ENCODE results near the gene THAP5. TPM values are rescaled to one million over a fixed set of nuclear protein-coding genes. Genes with fewer than 3 reads are reported as not detected.

Gene THAP5
- total RNA-seq, 1 donor from 2014 or later: 35.4 TPM

DNA sequence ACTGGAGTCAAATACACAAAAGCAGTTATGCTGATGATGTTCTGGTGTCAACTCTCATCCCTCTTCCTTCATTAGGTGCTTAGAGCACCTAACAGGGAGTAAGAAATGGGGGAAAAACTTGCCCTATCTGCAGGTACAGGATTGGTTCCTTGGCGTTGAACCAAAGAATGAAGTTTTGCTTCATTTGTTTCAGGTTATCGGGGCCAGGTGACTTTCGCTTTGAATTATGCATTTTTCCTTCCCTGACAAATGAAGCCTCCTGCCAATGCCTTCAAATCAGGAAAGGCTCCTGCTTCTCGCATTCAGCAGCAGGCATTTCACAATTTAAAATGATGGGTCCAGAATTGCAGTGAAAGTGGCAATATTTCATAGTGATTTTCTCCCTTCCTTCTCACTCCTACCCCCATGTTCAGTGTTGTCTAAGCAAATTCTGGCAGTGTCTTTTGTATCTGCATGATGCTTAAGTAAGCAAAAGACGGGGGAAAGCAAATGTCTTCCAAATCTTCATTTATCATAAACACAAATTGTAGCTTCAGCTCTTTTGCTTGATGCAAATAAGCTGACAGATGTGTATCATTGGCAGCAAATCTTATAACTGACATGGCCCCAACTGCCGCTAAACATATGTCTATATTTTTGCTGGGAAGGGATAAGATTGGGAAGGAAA, 29.5 kb upstream of the THAP5 start:
- intact Hi-C loops (cut with micrococcal nuclease): no loop called here
- no peaks in the 10 kb centered on the region for H3K9me3 Mint-ChIP-seq

DNA sequence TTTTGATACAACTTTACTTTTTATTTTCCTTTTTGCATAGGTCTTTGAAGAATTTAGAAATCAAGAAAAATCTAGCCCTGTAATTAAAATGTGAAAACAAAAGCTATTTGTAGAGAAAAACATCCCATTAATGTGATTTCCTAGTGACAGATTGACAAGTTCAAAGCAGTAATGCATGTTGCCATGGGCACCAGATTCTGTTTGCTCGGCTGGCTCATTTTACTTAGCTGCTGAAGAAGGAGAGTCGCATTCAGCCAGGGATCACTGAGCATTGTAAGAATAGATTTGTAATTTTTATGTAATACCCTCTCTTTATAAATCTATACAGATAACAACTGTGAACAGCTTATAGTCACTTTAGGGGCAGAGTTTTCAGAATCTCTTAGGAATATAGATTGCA, 28.6 kb upstream of the THAP5 start:
- intact Hi-C loops (cut with micrococcal nuclease): no loop called here
- no peaks in the 10 kb centered on the region for H3K4me1 Mint-ChIP-seq (ENCODE audit: low read depth)
- H3K27ac Mint-ChIP-seq: no peak overlapping the region
- no peak for DNase-seq (ENCODE audit: low spot score)
- H3K36me3 Mint-ChIP-seq (ENCODE audit: low read depth): no peaks in the 10 kb centered on the region
- H3K9me3 Mint-ChIP-seq: no peaks in the 10 kb centered on the region
- H3K4me3 Mint-ChIP-seq (ENCODE audit: low read depth): no peak overlapping the region
- peaks cover 29% of the 10 kb centered on the region for H3K27me3 Mint-ChIP-seq (ENCODE audit: low read depth)

More for the DNA sequence above, 29.5 kb upstream of the THAP5 start:
- peaks cover 27% of the 10 kb centered on the region for H3K27me3 Mint-ChIP-seq (ENCODE audit: low read depth)
- H3K4me3 Mint-ChIP-seq (ENCODE audit: low read depth): no peak overlapping the region
- H3K36me3 Mint-ChIP-seq (ENCODE audit: low read depth): no peaks in the 10 kb centered on the region
- H3K4me1 Mint-ChIP-seq (ENCODE audit: low read depth): no peaks in the 10 kb centered on the region
- DNase-seq (ENCODE audit: low spot score): no peak
- no peak overlapping the region for H3K27ac Mint-ChIP-seq

DNA sequence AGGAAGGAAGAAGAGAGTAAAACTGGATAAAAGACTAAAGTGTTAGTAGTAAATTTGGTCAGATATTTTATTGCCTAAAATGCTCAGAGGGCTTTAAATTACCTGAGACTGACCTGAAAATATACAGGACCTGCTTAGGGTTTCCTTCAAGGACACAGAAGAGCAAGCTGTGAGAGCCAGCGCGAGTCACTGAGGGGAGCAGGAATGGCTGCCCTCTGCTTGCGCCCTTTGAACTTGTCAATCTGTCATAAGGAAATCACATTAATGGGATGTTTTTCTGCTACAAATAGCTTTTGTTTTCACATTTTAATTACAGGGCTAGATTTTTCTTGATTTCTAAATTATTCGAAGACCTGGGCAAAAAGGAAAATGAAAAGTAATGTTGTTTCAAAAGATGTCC, 27.1 kb upstream of the THAP5 start:
- intact Hi-C loops (cut with micrococcal nuclease): no loop called here
- Mint-ChIP-seq H3K4me1 (ENCODE audit: low read depth) (no peaks in the 10 kb centered on the region), H3K27ac (no peak overlapping the region), H3K9me3 (no peaks in the 10 kb centered on the region), H3K4me3 (ENCODE audit: low read depth) (no peak overlapping the region), H3K27me3 (ENCODE audit: low read depth) (peaks cover 29% of the 10 kb centered on the region), H3K36me3 (ENCODE audit: low read depth) (no peaks in the 10 kb centered on the region)
- DNase-seq (ENCODE audit: low spot score): no peak

- DNase-seq (ENCODE audit: low spot score): no peak
- Mint-ChIP-seq H3K27ac (no peak overlapping the region), H3K36me3 (ENCODE audit: low read depth) (no peaks in the 10 kb centered on the region), H3K9me3 (no peaks in the 10 kb centered on the region), H3K27me3 (ENCODE audit: low read depth) (peaks cover 9% of the 10 kb centered on the region), H3K4me1 (ENCODE audit: low read depth) (no peaks in the 10 kb centered on the region), H3K4me3 (ENCODE audit: low read depth) (no peak overlapping the region)
- intact Hi-C loops (cut with micrococcal nuclease): no loop called here
Observed at GRCh38 chr7:108592646-108593201, 23.2 kb upstream of the THAP5 start.

DNA sequence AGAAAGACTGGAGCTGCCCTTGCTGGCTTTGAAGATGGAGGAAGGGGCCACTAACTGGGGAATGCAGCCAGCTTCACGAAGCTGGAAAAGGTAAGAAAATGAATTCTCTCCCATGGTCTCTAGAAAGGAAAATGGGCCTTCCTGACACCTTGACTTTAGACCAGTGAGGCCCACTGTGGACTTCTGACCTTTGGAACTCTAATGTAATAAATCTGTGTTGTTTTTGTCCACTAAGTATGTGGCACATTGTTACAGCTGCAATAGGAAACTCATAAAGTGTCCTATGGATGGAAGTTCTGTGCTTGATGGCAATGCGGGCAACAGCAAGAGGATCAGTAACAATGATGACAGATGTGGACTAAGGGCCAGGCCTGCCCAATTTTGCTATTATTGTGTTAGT, 21.1 kb upstream of the THAP5 start:
- H3K27me3 Mint-ChIP-seq (ENCODE audit: low read depth): peaks cover 25% of the 10 kb centered on the region
- no peak overlapping the region for H3K4me3 Mint-ChIP-seq (ENCODE audit: low read depth)
- H3K27ac Mint-ChIP-seq: no peak overlapping the region
- no peak for DNase-seq (ENCODE audit: low spot score)
- H3K9me3 Mint-ChIP-seq: no peaks in the 10 kb centered on the region
- intact Hi-C loops (cut with micrococcal nuclease): no loop called here
- H3K36me3 Mint-ChIP-seq (ENCODE audit: low read depth): no peaks in the 10 kb centered on the region
- no peaks in the 10 kb centered on the region for H3K4me1 Mint-ChIP-seq (ENCODE audit: low read depth)

- H3K36me3 Mint-ChIP-seq (ENCODE audit: low read depth): no peaks in the 10 kb centered on the region
- intact Hi-C loops (cut with micrococcal nuclease): no loop called here
- H3K9me3 Mint-ChIP-seq: no peaks in the 10 kb centered on the region
- DNase-seq (ENCODE audit: low spot score): no peak
- H3K27ac Mint-ChIP-seq: no peak overlapping the region
- H3K27me3 Mint-ChIP-seq (ENCODE audit: low read depth): peaks cover 25% of the 10 kb centered on the region
- H3K4me1 Mint-ChIP-seq (ENCODE audit: low read depth): no peaks in the 10 kb centered on the region
- no peak overlapping the region for H3K4me3 Mint-ChIP-seq (ENCODE audit: low read depth)
Observed at GRCh38 chr7:108589874-108590273, 20.4 kb upstream of the THAP5 start.

GRCh38 chr7:108589199-108589598, 19.7 kb upstream of the THAP5 start:
- H3K4me3 Mint-ChIP-seq (ENCODE audit: low read depth): no peak overlapping the region
- peaks cover 25% of the 10 kb centered on the region for H3K27me3 Mint-ChIP-seq (ENCODE audit: low read depth)
- intact Hi-C loops (cut with micrococcal nuclease): no loop called here

GRCh38 chr7:108586274-108586710, 16.8 kb upstream of the THAP5 start:
- Mint-ChIP-seq H3K4me3 (ENCODE audit: low read depth) (no peak overlapping the region), H3K27ac (no peak overlapping the region), H3K4me1 (ENCODE audit: low read depth) (no peaks in the 10 kb centered on the region), H3K27me3 (ENCODE audit: low read depth) (peaks cover 23% of the 10 kb centered on the region), H3K9me3 (no peaks in the 10 kb centered on the region), H3K36me3 (ENCODE audit: low read depth) (no peaks in the 10 kb centered on the region)
- no peak for DNase-seq (ENCODE audit: low spot score)
- intact Hi-C loops (cut with micrococcal nuclease): no loop called here

More at GRCh38 chr7:108589199-108589598, 19.7 kb upstream of the THAP5 start:
- H3K9me3 Mint-ChIP-seq: no peaks in the 10 kb centered on the region
- no peak overlapping the region for H3K27ac Mint-ChIP-seq
- DNase-seq (ENCODE audit: low spot score): no peak
- no peaks in the 10 kb centered on the region for H3K36me3 Mint-ChIP-seq (ENCODE audit: low read depth)
- no peaks in the 10 kb centered on the region for H3K4me1 Mint-ChIP-seq (ENCODE audit: low read depth)

DNA sequence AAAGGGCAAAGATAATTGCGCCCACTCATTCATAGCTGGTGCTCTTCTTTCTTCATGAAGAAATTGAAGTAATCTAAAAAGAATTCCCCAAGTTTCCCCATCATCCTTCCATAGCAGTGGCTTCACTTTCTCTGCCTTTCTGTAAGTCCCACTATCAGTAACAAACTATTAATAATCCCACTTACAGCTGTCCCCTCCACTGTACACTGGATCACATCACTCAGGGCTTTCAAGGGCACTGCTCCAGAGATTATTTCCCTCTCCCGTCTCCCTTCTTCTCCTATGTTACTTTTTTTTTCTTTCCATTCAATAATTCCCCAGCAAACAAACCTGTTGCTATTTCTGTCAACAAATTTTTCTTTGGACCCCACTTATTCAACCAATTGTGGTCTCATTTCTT, 16.3 kb upstream of the THAP5 start:
- DNase-seq (ENCODE audit: low spot score): no peak
- H3K9me3 Mint-ChIP-seq: no peaks in the 10 kb centered on the region
- intact Hi-C loops (cut with micrococcal nuclease): no loop called here
- peaks cover 2% of the 10 kb centered on the region for H3K36me3 Mint-ChIP-seq (ENCODE audit: low read depth)
- H3K27me3 Mint-ChIP-seq (ENCODE audit: low read depth): peaks cover 23% of the 10 kb centered on the region
- H3K27ac Mint-ChIP-seq: no peak overlapping the region
- no peak overlapping the region for H3K4me3 Mint-ChIP-seq (ENCODE audit: low read depth)
- no peaks in the 10 kb centered on the region for H3K4me1 Mint-ChIP-seq (ENCODE audit: low read depth)

GRCh38 chr7:108584211-108584610, 14.7 kb upstream of the THAP5 start:
- Mint-ChIP-seq H3K9me3 (peaks cover 6% of the 10 kb centered on the region), H3K27ac (no peak overlapping the region), H3K4me3 (ENCODE audit: low read depth) (no peak overlapping the region), H3K4me1 (ENCODE audit: low read depth) (no peaks in the 10 kb centered on the region), H3K27me3 (ENCODE audit: low read depth) (peaks cover 20% of the 10 kb centered on the region), H3K36me3 (ENCODE audit: low read depth) (peaks cover 15% of the 10 kb centered on the region)
- intact Hi-C loops (cut with micrococcal nuclease): no loop called here
- DNase-seq (ENCODE audit: low spot score): no peak

DNA sequence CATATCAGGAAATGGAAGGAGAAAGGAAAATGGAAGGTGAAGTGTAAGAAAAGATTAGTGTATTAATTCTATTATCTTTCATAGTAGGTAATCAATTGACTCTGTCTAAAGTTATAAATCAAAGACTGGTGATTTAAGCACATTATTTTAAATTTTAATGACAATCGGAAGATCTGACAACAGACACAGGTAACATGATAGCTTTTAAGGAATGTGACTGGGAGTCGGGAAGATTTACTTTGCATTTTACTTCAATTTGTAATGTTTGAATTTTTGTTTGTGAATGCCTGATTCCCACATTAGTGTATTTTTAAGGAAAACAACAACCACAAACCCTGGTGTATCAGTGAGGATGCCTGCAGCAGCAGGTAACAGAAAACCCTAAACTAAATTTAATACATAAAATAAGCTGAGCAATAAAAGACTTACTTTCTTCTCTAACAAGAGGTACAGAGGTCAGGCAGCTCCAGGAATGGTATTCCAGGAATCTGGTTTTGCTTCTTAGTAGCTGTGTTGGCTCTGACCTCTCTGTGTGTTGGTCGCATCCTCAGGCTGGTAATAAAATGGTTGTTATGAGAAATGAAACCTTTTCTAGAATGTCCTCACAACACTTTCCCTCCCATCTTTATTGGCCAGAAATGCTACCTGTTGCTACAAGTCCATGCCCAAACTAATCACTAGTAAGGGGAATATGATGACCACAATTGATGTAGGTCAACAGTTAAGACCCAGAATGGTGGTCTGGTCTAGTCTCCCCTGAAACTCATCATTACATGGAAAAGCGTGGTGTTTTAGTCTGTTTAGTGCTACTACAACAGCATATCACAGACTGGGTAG, 12.4 kb upstream of the THAP5 start:
- Mint-ChIP-seq H3K4me1 (ENCODE audit: low read depth) (peaks cover under 1% of the 10 kb centered on the region), H3K27ac (no peak overlapping the region), H3K36me3 (ENCODE audit: low read depth) (peaks cover 35% of the 10 kb centered on the region), H3K27me3 (ENCODE audit: low read depth) (peaks cover 12% of the 10 kb centered on the region), H3K4me3 (ENCODE audit: low read depth) (no peak overlapping the region), H3K9me3 (peaks cover 10% of the 10 kb centered on the region)
- no peak for DNase-seq (ENCODE audit: low spot score)
- intact Hi-C loops (cut with micrococcal nuclease): no loop called here

DNA sequence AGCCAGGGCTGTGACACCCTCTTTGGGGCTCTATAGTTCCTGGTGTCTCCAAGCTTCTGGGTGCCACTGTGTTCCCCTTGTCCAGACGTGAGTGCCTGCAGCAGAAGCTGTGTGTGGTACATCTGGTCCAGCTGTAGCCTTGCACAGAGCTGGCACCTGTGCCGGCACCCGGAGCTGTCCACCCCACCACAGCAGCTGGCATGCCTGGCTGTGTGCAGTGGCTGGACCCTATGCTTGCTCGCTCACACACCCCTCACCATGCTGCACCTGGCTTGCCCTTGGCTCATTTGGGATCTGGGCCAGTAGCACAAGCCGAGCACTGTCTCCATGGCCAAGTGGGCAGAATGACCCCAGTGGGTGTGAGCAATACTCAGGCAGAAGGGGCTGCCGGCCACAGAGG, 10.8 kb upstream of the THAP5 start:
- Mint-ChIP-seq H3K4me3 (ENCODE audit: low read depth) (no peak overlapping the region), H3K4me1 (ENCODE audit: low read depth) (peaks cover 12% of the 10 kb centered on the region), H3K9me3 (peaks cover 10% of the 10 kb centered on the region), H3K36me3 (ENCODE audit: low read depth) (peaks cover 51% of the 10 kb centered on the region), H3K27ac (no peak overlapping the region), H3K27me3 (ENCODE audit: low read depth) (no peaks in the 10 kb centered on the region)
- intact Hi-C loops (cut with micrococcal nuclease): no loop called here
- DNase-seq (ENCODE audit: low spot score): no peak

DNA sequence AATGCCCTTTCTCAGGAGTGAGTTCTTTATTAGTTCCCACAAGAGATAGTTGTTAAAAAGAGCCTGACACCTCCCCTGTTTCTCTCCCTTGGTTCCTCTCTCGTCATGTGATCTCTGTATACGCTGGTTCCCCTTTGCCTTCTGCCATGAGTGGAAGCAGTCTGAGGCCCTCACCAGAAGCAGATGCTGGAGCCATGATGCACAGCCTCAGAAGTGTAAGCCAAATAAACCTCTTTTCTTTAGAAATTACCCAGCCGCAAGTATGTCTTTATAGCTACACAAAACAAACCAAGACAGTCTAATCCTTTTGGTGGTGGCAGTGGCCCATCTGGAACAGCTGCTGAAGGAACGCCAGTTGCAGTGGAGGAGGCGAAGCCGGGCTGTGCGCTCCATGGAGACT, 9.4 kb upstream of the THAP5 start:
- DNase-seq (ENCODE audit: low spot score): no peak
- intact Hi-C loops (cut with micrococcal nuclease): no loop called here
- H3K36me3 Mint-ChIP-seq (ENCODE audit: low read depth): peaks cover 65% of the 10 kb centered on the region
- no peak overlapping the region for H3K4me3 Mint-ChIP-seq (ENCODE audit: low read depth)
- H3K4me1 Mint-ChIP-seq (ENCODE audit: low read depth): peaks cover 17% of the 10 kb centered on the region
- H3K27me3 Mint-ChIP-seq (ENCODE audit: low read depth): no peaks in the 10 kb centered on the region
- peaks cover 10% of the 10 kb centered on the region for H3K9me3 Mint-ChIP-seq
- no peak overlapping the region for H3K27ac Mint-ChIP-seq
